SK-N-MC (cell line): ENCODE data around the gene ABCA3.

Experiments
- EZH2 ChIP-seq: fragments of 200-600 bp; sonication (generic); IDR thresholded peaks from one replicate; pipeline ENCODE4 v1.6.1; 2017; ENCODE audit warnings: antibody characterized with exemption
- FOXP2 ChIP-seq: optimal IDR thresholded peaks from 2 replicates; pipeline ENCODE3; 2011; ENCODE audit warnings: mild to moderate bottlenecking, moderate library complexity; ENCODE audit not compliant: insufficient read depth; ENCODE audit errors: extremely low read length, control extremely low read depth
- POLR2AphosphoS5 ChIP-seq: IDR thresholded peaks from 2 replicates; pipeline ENCODE4 v1.6.1; 2012; ENCODE audit warnings: mild to moderate bottlenecking, low read depth, low read length, borderline replicate concordance

DNA sequence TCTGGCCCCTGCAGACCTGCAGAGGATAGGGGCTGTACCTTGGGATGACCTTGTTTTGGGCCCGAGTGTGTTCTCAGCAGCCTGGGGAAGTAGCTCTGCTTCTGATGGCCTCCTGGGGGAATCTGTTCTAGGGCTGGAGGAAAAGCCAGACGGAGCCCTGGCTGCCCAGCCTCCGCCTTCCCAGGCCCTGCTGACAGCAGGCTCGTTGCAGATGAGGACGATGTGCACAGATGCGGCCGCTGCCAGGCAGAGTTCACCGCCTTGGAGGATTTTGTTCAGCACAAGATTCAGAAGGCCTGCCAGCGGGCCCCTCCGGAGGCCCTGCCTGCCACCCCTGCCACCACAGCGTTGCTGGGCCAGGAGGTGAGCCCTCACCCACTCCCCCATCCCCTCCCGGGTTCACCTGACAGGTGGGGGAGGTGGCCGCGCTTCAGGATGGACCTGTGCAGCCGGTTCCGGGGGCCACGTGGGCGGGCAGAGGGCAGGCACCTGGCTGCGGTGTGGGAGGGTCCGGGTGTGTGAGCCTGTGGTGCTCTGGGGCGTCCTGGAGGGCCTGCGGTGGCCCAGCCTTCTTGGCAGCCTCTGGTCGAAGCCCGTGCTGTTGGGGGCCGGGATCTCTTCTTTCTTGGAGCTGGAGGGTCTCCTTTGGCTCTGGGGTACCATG is 112.2 kb downstream of the ABCA3 start:
- no peak for TF ChIP-seq EZH2
- no peak for TF ChIP-seq POLR2AphosphoS5
- TF ChIP-seq FOXP2, result no peak
